GM10266 (cell line): ENCODE measurements around the gene COX4I1.

Source experiments
- DNase-seq: peaks from one replicate; pipeline ENCODE4 v3.0.0; 2012; ENCODE audit errors: extremely low spot score
- TF ChIP-seq, protein P1 (sequence below): IDR thresholded peaks from 2 replicates; pipeline ENCODE4 v1.5.1; 2012; ENCODE audit warnings: mild to moderate bottlenecking, low read depth; ENCODE audit not compliant: control insufficient read depth, insufficient read depth; ENCODE audit errors: missing control alignments

Gene COX4I1

DNA sequence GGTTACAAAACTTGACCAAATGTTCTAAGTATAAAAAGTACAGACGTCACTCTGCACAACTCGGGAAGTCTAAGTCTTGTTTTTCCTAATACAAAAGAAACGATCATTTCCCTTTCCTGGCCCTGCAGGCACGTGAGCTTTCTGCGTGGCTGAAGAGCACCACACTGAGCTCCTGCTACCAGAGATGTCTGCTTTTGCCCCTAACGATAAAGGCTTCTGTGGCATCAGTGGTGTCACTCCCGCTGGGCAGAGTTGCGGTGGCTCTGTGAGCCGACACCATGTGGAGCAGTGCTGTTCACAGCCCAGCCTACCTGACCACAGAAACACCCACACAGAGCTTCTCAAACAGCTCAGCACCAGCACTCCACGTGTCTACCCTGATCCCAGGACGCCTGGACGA, 20.6 kb upstream of the COX4I1 start:
- TF ChIP-seq, protein P1, sequence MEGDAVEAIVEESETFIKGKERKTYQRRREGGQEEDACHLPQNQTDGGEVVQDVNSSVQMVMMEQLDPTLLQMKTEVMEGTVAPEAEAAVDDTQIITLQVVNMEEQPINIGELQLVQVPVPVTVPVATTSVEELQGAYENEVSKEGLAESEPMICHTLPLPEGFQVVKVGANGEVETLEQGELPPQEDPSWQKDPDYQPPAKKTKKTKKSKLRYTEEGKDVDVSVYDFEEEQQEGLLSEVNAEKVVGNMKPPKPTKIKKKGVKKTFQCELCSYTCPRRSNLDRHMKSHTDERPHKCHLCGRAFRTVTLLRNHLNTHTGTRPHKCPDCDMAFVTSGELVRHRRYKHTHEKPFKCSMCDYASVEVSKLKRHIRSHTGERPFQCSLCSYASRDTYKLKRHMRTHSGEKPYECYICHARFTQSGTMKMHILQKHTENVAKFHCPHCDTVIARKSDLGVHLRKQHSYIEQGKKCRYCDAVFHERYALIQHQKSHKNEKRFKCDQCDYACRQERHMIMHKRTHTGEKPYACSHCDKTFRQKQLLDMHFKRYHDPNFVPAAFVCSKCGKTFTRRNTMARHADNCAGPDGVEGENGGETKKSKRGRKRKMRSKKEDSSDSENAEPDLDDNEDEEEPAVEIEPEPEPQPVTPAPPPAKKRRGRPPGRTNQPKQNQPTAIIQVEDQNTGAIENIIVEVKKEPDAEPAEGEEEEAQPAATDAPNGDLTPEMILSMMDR: no peak
- DNase-seq: no peak

DNA sequence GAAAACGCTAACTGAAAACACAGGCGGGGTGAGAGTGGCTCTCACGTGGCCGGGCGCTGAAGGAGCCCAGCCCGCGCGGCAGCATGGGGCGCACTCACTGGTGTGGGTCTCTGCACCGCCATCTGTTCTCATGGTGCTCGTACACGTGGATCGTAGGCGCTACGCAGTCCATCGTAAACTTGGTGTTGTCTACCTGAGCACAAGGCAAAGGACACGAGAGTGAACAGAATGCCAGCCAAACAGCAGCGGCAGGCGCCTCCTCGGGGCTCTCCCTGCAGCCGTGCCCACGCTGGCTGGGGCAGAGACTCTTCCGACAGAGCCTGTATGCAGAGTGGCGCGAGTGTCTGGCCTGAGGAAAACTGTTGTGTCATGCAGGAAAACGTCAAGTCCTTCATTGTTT, 19.2 kb upstream of the COX4I1 start:
- DNase-seq: no peak
- TF ChIP-seq, protein P1: no peak

DNA sequence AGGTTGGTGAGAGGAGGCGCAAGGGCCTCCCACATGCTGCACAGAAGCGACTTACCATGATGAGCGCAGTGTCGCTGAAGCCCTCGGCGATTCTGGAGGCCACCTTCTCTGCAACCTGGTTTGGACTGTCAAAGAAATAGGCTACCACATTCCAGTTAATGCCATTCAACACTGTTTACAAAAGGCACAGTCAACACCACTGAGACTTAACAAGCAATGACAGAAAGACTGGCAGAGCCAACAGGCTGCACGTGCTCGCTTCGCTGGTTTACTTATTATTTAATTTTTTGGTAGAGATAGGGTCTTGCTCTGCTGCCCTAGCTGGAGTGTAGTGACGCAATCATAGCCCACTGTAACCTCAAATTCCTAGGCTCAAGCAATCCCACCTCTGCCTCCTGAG, 18.3 kb upstream of the COX4I1 start:
- TF ChIP-seq, protein P1: no peak
- DNase-seq: no peak

DNA sequence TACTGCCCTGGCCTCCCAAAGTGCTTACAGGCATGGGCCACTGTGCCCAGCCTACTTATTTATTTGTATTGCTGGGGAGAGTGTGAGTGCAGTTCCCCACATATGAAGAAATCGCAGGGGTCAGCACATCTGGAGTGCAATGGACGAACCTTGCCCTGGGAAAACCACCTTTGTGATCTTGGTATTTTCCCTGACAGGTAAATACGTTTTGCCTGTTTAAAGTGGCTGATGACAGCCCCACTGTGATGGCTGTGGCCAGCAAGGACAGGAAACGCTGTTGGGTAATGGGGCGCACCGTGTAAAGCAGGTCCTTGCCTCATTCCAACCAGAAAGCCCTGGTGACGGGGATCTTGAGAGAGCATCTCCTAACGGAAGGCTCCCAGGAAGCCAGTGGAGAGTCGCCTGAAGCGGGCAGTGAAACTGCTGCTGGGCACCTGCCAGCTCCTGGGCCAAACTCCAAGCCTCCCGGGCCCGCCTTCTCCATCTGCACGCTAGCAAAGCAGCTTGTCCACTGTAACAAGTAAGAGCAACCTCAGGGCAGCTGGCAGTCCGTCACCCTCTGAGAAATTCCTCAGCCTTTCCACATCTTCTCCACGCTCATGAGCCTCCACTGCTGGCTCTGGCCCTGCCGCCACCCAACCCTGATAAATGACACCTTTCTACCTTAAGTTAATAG, 17.7 kb upstream of the COX4I1 start:
- TF ChIP-seq, protein P1: no peak
- no peak for DNase-seq

DNA sequence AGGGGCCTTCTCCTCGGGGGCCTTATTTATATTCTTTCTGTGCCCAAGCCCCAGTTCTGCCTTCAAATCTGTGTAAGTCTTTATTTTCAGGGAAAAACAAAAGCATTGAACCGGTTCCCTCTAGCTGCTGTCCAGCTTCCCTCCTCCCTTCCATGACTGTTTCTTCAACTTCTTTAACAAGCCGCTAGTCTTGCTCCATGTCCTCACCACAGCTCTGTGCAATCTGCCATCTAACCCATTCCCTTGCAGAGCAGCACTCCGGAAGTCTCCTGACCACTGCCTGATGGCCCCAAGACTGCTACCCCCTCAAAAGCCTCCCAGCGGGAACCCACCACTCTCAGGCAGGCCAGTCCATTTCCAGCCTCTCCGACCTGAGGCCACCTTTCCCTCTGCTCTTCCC, 17.0 kb upstream of the COX4I1 start:
- TF ChIP-seq, protein P1: no peak
- DNase-seq: no peak

DNA sequence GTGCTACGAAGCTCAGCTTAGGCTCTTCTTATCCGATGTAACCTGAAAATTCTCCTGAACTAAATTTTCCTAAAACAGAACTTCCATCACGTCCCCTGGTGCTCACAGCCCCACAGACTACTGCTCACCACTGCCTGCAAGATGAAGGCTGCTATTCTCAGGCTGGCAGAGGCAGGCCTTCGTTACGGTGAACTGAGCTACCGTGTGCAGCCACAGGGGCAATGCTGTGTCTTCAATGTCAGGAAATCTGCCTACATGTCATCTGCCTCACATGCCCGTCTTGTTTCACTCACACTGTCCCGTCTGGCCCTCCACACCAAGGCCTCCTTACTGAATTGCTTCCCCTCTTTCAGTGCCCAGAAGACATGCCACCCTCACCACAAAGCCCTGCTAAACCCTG, 16.1 kb upstream of the COX4I1 start:
- DNase-seq: no peak
- TF ChIP-seq, protein P1: no peak

DNA sequence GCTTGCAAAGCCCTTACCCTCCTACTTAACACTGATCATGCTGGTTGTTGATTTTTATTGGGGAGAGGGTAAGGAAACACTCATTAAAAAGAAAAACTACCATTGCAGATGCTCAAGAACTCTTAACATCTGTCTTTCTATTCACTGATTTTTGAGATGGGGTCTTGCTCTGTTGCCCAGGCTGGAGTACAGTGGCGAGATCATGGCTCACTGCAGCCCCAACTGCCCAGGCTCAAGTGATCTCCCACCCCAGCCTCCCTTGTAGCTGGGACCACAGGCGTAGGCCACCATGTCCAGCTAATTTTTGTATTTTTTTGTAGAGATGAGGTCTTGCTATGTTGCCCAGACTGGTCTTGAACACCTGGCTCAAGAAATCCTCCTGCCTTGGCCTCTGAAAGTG, 14.7 kb upstream of the COX4I1 start:
- TF ChIP-seq, protein P1: no peak

More for the DNA sequence above, 14.7 kb upstream of the COX4I1 start:
- DNase-seq: no peak
